Ammon's horn (tissue), 1 donor: ENCODE data around the gene TCF15.

Experiments used
- DNase-seq: peaks from one replicate; pipeline ENCODE4 v3.0.0-alpha.2; 2016; ENCODE audit warnings: low spot score

The TCF15 gene

GRCh38 chr20:610130-611046, at the start of gene TCF15:
Gene TCF15, minus strand, starts transcription at chr20:610309. Its CDS starts 72 bp downstream, at chr20:610237.
- no peak for DNase-seq

GRCh38 chr20:658731-659291, 48.7 kb upstream of the TCF15 start:
- DNase-seq = no peak

GRCh38 chr20:658202-658601, 48.1 kb upstream of the TCF15 start:
- DNase-seq = no peak

- no peak for DNase-seq
Measured at GRCh38 chr20:655726-656624, 45.9 kb upstream of the TCF15 start.

- no peak for DNase-seq
Measured at GRCh38 chr20:654417-654750, 44.3 kb upstream of the TCF15 start.

- no peak for DNase-seq
Measured at GRCh38 chr20:653590-654416, 43.7 kb upstream of the TCF15 start.

- DNase-seq = peak; percentile 73
Measured at GRCh38 chr20:653110-653589, 43.0 kb upstream of the TCF15 start, which contains the start of gene SRXN1. Gene SRXN1, minus strand, starts transcription at chr20:653200. Its CDS starts 15 bp downstream, at chr20:653185.

- no peak for DNase-seq
Measured at GRCh38 chr20:652615-653109, 42.6 kb upstream of the TCF15 start.

- no peak for DNase-seq
Measured at GRCh38 chr20:651713-652614, 41.9 kb upstream of the TCF15 start.

GRCh38 chr20:650954-651353, 40.8 kb upstream of the TCF15 start:
- DNase-seq = no peak

- DNase-seq = no peak
Measured at GRCh38 chr20:650281-650680, 40.2 kb upstream of the TCF15 start.

- no peak for DNase-seq
Measured at GRCh38 chr20:647479-648019, 37.4 kb upstream of the TCF15 start.

- no peak for DNase-seq
Measured at GRCh38 chr20:646868-647233, 36.7 kb upstream of the TCF15 start.

GRCh38 chr20:646107-646867, 36.2 kb upstream of the TCF15 start:
- no peak for DNase-seq

- DNase-seq = peak; percentile 74
Measured at GRCh38 chr20:645318-646106, 35.4 kb upstream of the TCF15 start.

GRCh38 chr20:644692-645317, 34.7 kb upstream of the TCF15 start:
- no peak for DNase-seq

- DNase-seq = peak; percentile 43
Measured at GRCh38 chr20:642398-643174, 32.5 kb upstream of the TCF15 start.
